ENCODE results near the gene PLEKHM2.
"Not testable (repeated sequence)": the region's sequence is repeated elsewhere in the genome, so short reads cannot be mapped to it uniquely, and the experiment has no call there.

The PLEKHM2 gene

GRCh38 chr1:15676688-15677661 is 7.1 kb upstream of the PLEKHM2 start:
- no peak for DNase-seq (ENCODE audit: low read depth in 2 of 2)

- DNase-seq (ENCODE audit: low read depth in 2 of 2), result no peak
Observed at GRCh38 chr1:15678578-15678977, 5.5 kb upstream of the PLEKHM2 start.

GRCh38 chr1:15680131-15680530 is 4.0 kb upstream of the PLEKHM2 start:
- no peak for DNase-seq (ENCODE audit: low read depth in 2 of 2)

DNA sequence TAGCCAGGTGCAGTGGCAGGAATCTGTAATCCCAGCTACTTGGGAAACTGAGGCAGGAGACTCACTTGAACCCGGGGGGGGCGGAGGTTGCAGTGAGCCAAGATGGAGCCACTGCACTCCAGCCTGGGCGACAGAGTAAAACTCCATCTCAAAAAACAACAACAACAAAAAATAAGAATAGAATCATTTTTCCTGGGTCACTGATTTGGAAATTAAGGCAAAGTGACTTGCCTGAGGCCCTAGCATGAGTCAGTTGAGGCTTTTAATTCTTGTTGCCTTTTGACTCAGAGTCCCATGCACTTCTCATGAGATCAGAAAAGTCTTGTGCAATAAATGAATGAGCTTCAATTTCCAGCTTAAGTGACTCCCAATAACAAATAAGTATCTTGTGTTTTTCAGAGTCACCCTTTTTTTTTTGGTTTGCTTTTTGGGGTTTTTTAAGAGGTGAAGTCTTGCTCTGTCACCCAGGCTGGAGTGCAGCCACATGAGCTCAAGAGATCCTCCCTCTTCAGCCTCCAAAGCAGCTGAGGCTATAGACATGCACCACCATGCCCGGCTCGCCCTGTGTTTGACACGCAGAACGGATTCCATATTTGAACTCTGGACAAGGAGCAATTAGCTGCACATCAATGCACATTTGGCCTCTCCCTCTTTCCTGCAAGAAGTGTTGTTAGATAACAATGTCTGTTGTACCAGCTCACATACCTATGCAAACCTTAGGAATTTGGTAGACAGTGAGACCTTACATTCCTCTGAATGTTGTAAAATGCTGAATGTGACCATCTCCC is 3.4 kb upstream of the PLEKHM2 start:
- DNase-seq (ENCODE audit: low read depth in 2 of 2), result no peak

- no peak for DNase-seq (ENCODE audit: low read depth in 2 of 2)
Observed at GRCh38 chr1:15681349-15682292, 2.5 kb upstream of the PLEKHM2 start.

DNA sequence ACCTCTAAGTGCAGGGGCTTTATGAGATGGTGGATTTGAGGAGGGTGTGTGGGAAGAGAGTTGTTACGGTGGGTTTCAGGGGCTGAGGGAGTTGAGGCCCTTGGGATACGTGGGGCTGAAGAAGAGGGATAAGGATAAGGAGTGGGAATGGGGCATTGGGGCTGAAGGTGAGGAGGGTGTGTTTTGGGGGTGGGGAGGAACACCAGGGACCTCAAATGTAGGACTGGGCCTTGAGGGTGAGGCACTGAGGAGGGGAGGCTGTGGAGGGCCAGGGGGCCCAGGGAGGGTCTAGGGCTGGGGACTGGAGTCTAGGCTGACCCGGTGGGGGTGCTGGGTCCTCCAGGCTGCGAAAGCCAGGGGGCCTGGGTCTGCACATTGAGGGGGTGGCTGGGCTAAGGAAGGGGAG is 1.2 kb upstream of the PLEKHM2 start:
- no peak for DNase-seq (ENCODE audit: low read depth in 2 of 2)

GRCh38 chr1:15683345-15684039 is 628 bp upstream of the PLEKHM2 start:
- no peak for DNase-seq (ENCODE audit: low read depth in 2 of 2)

- no peak for DNase-seq (ENCODE audit: low read depth in 2 of 2)
Observed at GRCh38 chr1:15684468-15685291, 560 bp downstream of the PLEKHM2 start.

GRCh38 chr1:15685820-15686219 is 1.7 kb downstream of the PLEKHM2 start:
- DNase-seq (ENCODE audit: low read depth in 2 of 2), result no peak

DNA sequence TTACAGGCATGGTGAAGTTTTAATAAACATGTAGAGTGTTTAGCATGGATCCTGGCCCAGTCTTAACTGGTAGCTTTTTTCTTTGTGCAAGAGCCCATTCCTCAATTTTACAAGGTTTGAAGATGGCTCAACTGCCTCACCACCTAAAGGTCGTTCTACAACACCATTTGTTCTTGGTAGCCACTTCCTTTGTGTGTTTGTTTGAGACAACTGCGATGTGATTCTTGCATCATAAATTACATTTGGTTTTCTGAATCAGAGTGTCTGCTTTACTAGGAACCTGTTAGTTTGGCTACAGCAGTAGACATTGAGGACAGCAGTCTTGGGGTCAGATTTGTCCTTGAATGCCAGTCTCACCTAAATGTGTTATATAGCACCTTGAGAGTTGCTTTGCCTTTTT is 3.3 kb downstream of the PLEKHM2 start:
- DNase-seq (ENCODE audit: low read depth in 2 of 2), result no peak

DNA sequence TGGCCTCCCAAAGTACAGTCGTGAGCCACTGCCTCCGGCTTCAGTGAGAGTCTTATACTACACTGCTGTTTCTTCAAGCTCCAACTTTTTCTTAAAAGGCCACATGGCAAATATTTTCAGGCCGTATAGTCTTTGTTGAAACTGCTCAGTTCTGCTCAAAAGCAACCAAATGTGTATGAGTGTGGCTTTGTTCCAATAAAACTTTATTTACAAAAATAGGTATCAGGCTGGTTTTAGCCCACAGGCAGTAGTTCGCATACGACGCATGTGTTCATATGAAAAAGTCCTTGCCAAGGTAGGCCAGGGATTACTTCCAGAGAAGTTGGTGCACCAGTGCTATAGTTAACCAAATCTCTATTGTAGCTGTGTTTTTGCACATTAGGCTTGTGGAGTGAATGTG is 6.2 kb downstream of the PLEKHM2 start:
- no peak for DNase-seq (ENCODE audit: low read depth in 2 of 2)

DNA sequence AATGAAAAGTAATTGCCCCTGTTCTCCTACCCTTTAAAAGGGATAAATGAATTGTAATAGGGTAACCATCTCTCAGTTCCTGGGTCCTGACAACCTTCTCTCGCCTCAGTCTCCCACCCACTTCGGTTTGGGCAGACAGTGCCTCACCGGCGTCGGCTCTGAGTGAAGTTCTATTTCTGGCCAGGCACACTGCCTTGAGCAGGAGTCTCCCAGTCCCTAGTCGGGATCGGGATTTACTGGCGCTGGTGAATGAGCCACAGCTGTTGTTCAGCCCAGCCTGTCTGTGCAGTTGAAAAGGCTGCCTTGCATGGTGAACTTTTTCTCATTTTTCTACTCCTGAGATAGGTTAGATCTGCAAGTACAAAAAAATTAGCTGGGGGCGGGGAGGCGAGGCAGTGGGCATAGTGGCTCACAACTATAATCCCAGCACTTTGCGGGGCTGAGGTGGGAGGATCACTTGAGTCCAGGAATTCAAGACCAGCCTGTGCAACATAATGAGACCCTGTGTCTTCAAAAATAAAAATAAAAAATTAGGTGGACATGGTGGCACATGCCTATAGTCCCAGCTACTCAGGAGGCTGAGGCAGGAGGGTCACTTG is 7.4 kb downstream of the PLEKHM2 start:
- DNase-seq (ENCODE audit: low read depth in 2 of 2), result no peak

GRCh38 chr1:15692121-15692682 is 8.1 kb downstream of the PLEKHM2 start:
- no peak for DNase-seq (ENCODE audit: low read depth in 2 of 2)

- no peak for DNase-seq (ENCODE audit: low read depth in 2 of 2)
Observed at GRCh38 chr1:15693371-15693770, 9.3 kb downstream of the PLEKHM2 start.

GRCh38 chr1:15696956-15697521 is 12.9 kb downstream of the PLEKHM2 start:
- no peak for DNase-seq (ENCODE audit: low read depth in 2 of 2)

- DNase-seq (ENCODE audit: low read depth in 2 of 2), result no peak
Observed at GRCh38 chr1:15698201-15698600, 14.1 kb downstream of the PLEKHM2 start.

GRCh38 chr1:15699321-15699720 is 15.2 kb downstream of the PLEKHM2 start:
- DNase-seq (ENCODE audit: low read depth in 2 of 2), result not testable (repeated sequence)

GRCh38 chr1:15700508-15700907 is 16.4 kb downstream of the PLEKHM2 start:
- DNase-seq (ENCODE audit: low read depth in 2 of 2), result no peak

- no peak for DNase-seq (ENCODE audit: low read depth in 2 of 2)
Observed at GRCh38 chr1:15701784-15702183, 17.7 kb downstream of the PLEKHM2 start.

All from activated CD8-positive, alpha-beta memory T cell treated with anti-CD3 and anti-CD28 coated beads for 4 hours (primary cell).